Lower leg skin (tissue), 4 donors: ENCODE results near the gene CDS1. TPM values are rescaled to one million over a fixed set of nuclear protein-coding genes. Genes with fewer than 3 reads are reported as not detected.

Experiments
- DNase-seq, 2 donors: peaks; one replicate each; pipeline ENCODE4 v3.0.0-alpha.2; 2019; ENCODE audit warnings: low spot score in 2 of 2
- H3K4me3 ChIP-seq: fragments of 200-600 bp; sonication (generic); 2 replicates; pipeline ENCODE4 v1.5.1; 2017; ENCODE audit warnings: mild to moderate bottlenecking, low read depth; ENCODE audit not compliant: poor library complexity, severe bottlenecking
- CTCF ChIP-seq, 3 donors: fragments of 450-650 bp; IDR thresholded peaks; one replicate each; pipeline ENCODE4 v1.5.1; 2016; ENCODE audit warnings: antibody characterized with exemption in 3 of 3, mild to moderate bottlenecking in 3 of 3, moderate library complexity in 2 of 3
- POLR2A ChIP-seq, 2 donors: fragments of 450-650 bp; IDR thresholded peaks; one replicate each; pipeline ENCODE4 v1.6.1; 2016 to 2017; ENCODE audit warnings: antibody characterized with exemption in 2 of 2, mild to moderate bottlenecking in 1 of 2, moderate library complexity in 1 of 2
- WGBS, 2 donors: methylation state at CpG; one replicate each; pipeline ENCODE4 v1.1.5; 2018; 5-methylcytosine and 5-hydroxymethylcytosine counted together
- intact Hi-C: fragments of 100-400 bp; cut with DNase I; formaldehyde crosslinking; loops from one replicate; pipeline ENCODE4 v1.15.0; 2023; ENCODE audit warnings: low total_unique reads
- total RNA-seq, 4 donors: library from RNA; depleted of rRNA; stranded (reverse); fragments of >200 nt; gene quantifications; one replicate each; pipeline ENCODE4 v1.1.0, GENCODE V29; 2016

CDS1 gene
- total RNA-seq, 4 donors from 2014 or later = 29.3 to 35.8 (median 32.3) TPM

GRCh38 chr4:84632092-84632491 is 49.2 kb downstream of the CDS1 start:
- H3K4me3 ChIP-seq = no peak overlapping the region
- intact Hi-C loops = no loop called here
- TF ChIP-seq CTCF (IDR thresholded peaks at IDR 0.05) (no peak), POLR2A (IDR thresholded peaks at IDR 0.05) (no peak)
- WGBS, 2 donors = 59 to 64% methylated on average over 2 of the region's 2 CpGs
- DNase-seq = no peak

- TF ChIP-seq CTCF (IDR thresholded peaks at IDR 0.05) (no peak), POLR2A (IDR thresholded peaks at IDR 0.05) (no peak)
- 38 to 41% methylated on average over 1 of the region's 1 CpG for WGBS, 2 donors
- DNase-seq = no peak
- H3K4me3 ChIP-seq = no peak overlapping the region
- intact Hi-C loops = no loop called here
These were observed 52.0 kb downstream of the CDS1 start for GRCh38 chr4:84634961-84635360.

GRCh38 chr4:84638092-84638491 is 55.2 kb downstream of the CDS1 start:
- H3K4me3 ChIP-seq = no peak overlapping the region
- intact Hi-C loops = no loop called here
- TF ChIP-seq CTCF (IDR thresholded peaks at IDR 0.05) (no peak), POLR2A (IDR thresholded peaks at IDR 0.05) (no peak)
- DNase-seq = no peak

- TF ChIP-seq CTCF (IDR thresholded peaks at IDR 0.05) (no peak), POLR2A (IDR thresholded peaks at IDR 0.05) (no peak)
- no peak for DNase-seq
- H3K4me3 ChIP-seq = no peak overlapping the region
- WGBS, 2 donors = 78 to 88% methylated on average over 1 of the region's 1 CpG
- intact Hi-C loops = no loop called here
These were observed 56.2 kb downstream of the CDS1 start for GRCh38 chr4:84639145-84639544.

- intact Hi-C loops = no loop called here
- DNase-seq = no peak
- no peak overlapping the region for H3K4me3 ChIP-seq
- no peak for TF ChIP-seq CTCF (IDR thresholded peaks at IDR 0.05)
- WGBS, 2 donors = 91 to 95% methylated on average over 5 of the region's 5 CpGs
These were observed 61.2 kb downstream of the CDS1 start for GRCh38 chr4:84644087-84644486.

GRCh38 chr4:84647312-84647884 is 64.5 kb downstream of the CDS1 start:
- TF ChIP-seq POLR2A (IDR thresholded peaks at IDR 0.05) = no peak
- no peak for TF ChIP-seq CTCF (IDR thresholded peaks at IDR 0.05)
- DNase-seq = no peak
- intact Hi-C loops = no loop called here
- H3K4me3 ChIP-seq = no peak overlapping the region
- 79 to 87% methylated on average over 2 of the region's 2 CpGs for WGBS, 2 donors
